Epithelial cell of esophagus (primary cell): ENCODE results near the gene SMTN.

Source experiments
- DNase-seq: peaks from one replicate; pipeline ENCODE4 v3.0.0; 2010; ENCODE audit warnings: low read depth
- H3K4me3 ChIP-seq: 2 replicates; pipeline ENCODE4 v1.5.1; 2011; ENCODE audit warnings: mild to moderate bottlenecking, low read length, control low read depth
- CTCF ChIP-seq: IDR thresholded peaks from 2 replicates; pipeline ENCODE4 v1.5.1; 2011; ENCODE audit warnings: low read depth, mild to moderate bottlenecking, low read length, control low read depth, inconsistent platforms; ENCODE audit not compliant: insufficient read depth; ENCODE audit errors: missing control alignments

The SMTN gene

GRCh38 chr22:31103899-31104694 is 23.0 kb downstream of the SMTN start:
- DNase-seq, result no peak
- no peak overlapping the region for H3K4me3 ChIP-seq
- no peak for TF ChIP-seq CTCF

- TF ChIP-seq CTCF, result peak; percentile 33
- peak; percentile 31 for DNase-seq
- H3K4me3 ChIP-seq, result no peak overlapping the region
These were observed 23.8 kb downstream of the SMTN start for GRCh38 chr22:31104869-31105268.

- H3K4me3 ChIP-seq, result no peak overlapping the region
- no peak for TF ChIP-seq CTCF
- peak; percentile 30 for DNase-seq
These were observed 24.3 kb downstream of the SMTN start for GRCh38 chr22:31105282-31105929.

GRCh38 chr22:31106001-31106571 is 25.0 kb downstream of the SMTN start:
- DNase-seq, result no peak
- TF ChIP-seq CTCF, result peak; percentile 3

GRCh38 chr22:31106731-31107177 is 25.6 kb downstream of the SMTN start:
- peak; percentile 42 for DNase-seq
- H3K4me3 ChIP-seq, result peak overlapping the region; percentile 63
- no peak for TF ChIP-seq CTCF

More at GRCh38 chr22:31106001-31106571, 25.0 kb downstream of the SMTN start:
- H3K4me3 ChIP-seq, result no peak overlapping the region

GRCh38 chr22:31107178-31107893 is 26.2 kb downstream of the SMTN start, which contains the start of gene SELENOM:
SELENOM (minus strand) TSS chr22:31107568; CDS start chr22:31107505, 63 bp downstream.
- peak; percentile 97 for TF ChIP-seq CTCF
- peak; percentile 99 for DNase-seq
- peak within 1 kb of the TSS; percentile 63 for H3K4me3 ChIP-seq
